Activated naive CD4-positive, alpha-beta T cell treated with anti-CD3 and anti-CD28 coated beads, Interleukin-2, amount 50 U/mL, for 24 hours (primary cell): ENCODE measurements around the gene C1orf21.

Source experiments
- H3K27ac Mint-ChIP-seq: one replicate; pipeline ENCODE4 v1.8.0; 2021; ENCODE audit warnings: mild to moderate bottlenecking, mixed read lengths
- H3K27me3 Mint-ChIP-seq: one replicate; pipeline ENCODE4 v1.8.0; 2021; ENCODE audit warnings: mixed read lengths
- H3K36me3 Mint-ChIP-seq: one replicate; pipeline ENCODE4 v1.8.0; 2021; ENCODE audit warnings: mixed read lengths
- H3K4me1 Mint-ChIP-seq: one replicate; pipeline ENCODE4 v1.8.0; 2021; ENCODE audit warnings: mixed read lengths
- H3K4me3 Mint-ChIP-seq: one replicate; pipeline ENCODE4 v1.8.0; 2021; ENCODE audit warnings: mild to moderate bottlenecking, mixed read lengths
- H3K9me3 Mint-ChIP-seq: one replicate; pipeline ENCODE4 v1.8.0; 2021; ENCODE audit warnings: mixed read lengths

The C1orf21 gene

GRCh38 chr1:184373155-184373554 is 13.7 kb upstream of the C1orf21 start:
- no peak overlapping the region for H3K4me3 Mint-ChIP-seq

DNA sequence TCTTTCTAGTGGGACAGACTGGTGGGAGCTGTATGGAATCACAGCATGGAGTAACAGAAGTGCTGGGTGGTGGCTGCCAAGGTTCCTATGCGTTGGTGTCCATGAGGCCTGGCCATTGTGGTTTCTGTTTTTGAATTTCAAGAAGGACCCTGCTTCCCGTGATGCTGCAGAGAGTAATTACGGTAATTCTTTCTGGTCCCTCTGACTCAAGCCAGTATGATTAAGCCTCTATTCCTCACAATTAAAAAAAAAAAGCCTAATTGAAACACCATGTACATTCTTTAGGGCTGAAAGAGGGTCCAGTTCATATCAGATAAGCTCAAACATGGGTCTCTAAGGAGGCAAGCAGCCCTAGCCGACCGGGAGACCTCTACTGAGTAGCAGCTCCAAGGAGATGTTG is 10.5 kb upstream of the C1orf21 start:
- Mint-ChIP-seq H3K27me3 (peaks cover 12% of the 10 kb centered on the region), H3K36me3 (no peaks in the 10 kb centered on the region), H3K4me1 (no peaks in the 10 kb centered on the region), H3K4me3 (no peak overlapping the region), H3K27ac (no peak overlapping the region), H3K9me3 (no peaks in the 10 kb centered on the region)

More at GRCh38 chr1:184373155-184373554, 13.7 kb upstream of the C1orf21 start:
- Mint-ChIP-seq H3K36me3 (no peaks in the 10 kb centered on the region), H3K27me3 (peaks cover 14% of the 10 kb centered on the region), H3K4me1 (no peaks in the 10 kb centered on the region), H3K27ac (no peak overlapping the region), H3K9me3 (no peaks in the 10 kb centered on the region)

GRCh38 chr1:184379111-184379752 is 7.6 kb upstream of the C1orf21 start:
- Mint-ChIP-seq H3K9me3 (no peaks in the 10 kb centered on the region), H3K27me3 (peaks cover 25% of the 10 kb centered on the region), H3K4me3 (no peak overlapping the region), H3K36me3 (no peaks in the 10 kb centered on the region), H3K4me1 (no peaks in the 10 kb centered on the region), H3K27ac (no peak overlapping the region)

GRCh38 chr1:184380468-184380867 is 6.4 kb upstream of the C1orf21 start:
- Mint-ChIP-seq H3K27me3 (peaks cover 34% of the 10 kb centered on the region), H3K9me3 (no peaks in the 10 kb centered on the region), H3K27ac (no peak overlapping the region), H3K36me3 (no peaks in the 10 kb centered on the region), H3K4me3 (no peak overlapping the region), H3K4me1 (no peaks in the 10 kb centered on the region)

DNA sequence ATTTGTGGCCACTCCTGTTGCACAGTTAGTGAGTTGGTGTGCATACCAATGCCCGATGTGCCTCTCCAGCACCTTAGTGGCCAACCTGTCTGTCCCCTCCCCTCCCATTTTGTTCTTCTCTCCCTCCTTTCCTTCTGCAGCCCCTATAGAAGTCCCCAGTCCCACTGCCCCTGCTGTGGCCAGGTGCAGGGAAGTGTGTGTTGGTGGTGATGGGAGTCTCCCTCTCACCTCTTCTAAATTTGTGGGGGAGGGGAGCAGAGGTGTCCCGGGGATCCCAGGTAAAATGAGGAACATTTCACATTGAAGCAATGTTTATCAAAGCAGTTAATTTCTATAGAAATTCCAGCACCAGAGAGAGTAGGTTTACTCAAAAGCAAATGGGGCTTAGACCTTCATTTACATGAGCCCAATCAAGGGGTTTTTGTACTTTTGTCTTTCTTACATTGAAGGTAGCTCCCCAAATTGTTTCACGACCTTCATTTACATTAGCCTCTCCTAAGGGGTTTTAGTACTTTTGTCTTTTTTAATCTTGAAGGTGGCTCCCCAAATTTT is 3.0 kb upstream of the C1orf21 start:
- Mint-ChIP-seq H3K27me3 (peaks cover 47% of the 10 kb centered on the region), H3K27ac (no peak overlapping the region), H3K9me3 (no peaks in the 10 kb centered on the region), H3K4me1 (peaks cover 16% of the 10 kb centered on the region), H3K4me3 (no peak overlapping the region), H3K36me3 (no peaks in the 10 kb centered on the region)

GRCh38 chr1:184385865-184386311 is 941 bp upstream of the C1orf21 start:
- H3K27me3 Mint-ChIP-seq, result peaks cover 52% of the 10 kb centered on the region
- peak overlapping the region; percentile 77 for H3K4me3 Mint-ChIP-seq
- no peaks in the 10 kb centered on the region for H3K9me3 Mint-ChIP-seq
- peaks cover 16% of the 10 kb centered on the region for H3K4me1 Mint-ChIP-seq
- no peaks in the 10 kb centered on the region for H3K36me3 Mint-ChIP-seq
- no peak overlapping the region for H3K27ac Mint-ChIP-seq

DNA sequence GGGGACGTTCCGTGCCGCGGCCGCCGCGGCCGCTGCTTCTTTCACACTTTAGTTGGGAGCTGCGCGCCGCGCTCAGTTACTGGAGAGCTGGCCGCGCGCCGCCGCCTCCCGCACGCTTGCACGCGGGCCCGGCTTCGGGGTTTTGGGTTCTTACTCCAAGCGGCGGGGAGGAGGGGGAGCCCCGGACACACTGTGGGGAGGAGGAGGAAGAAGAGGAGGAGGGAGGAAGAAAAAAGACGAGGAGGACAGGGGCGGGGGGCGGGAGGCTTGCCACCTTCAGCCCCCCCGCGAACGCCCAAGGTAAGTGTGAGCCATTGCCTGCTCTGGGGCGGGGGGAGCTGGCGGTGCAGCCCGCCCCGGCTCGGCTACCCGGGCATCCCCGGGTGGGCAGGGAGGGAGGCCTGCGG is 243 bp downstream of the C1orf21 start:
- peaks cover 54% of the 10 kb centered on the region for H3K27me3 Mint-ChIP-seq
- no peaks in the 10 kb centered on the region for H3K9me3 Mint-ChIP-seq
- peak overlapping the region; percentile 80 for H3K4me3 Mint-ChIP-seq
- peaks cover 16% of the 10 kb centered on the region for H3K4me1 Mint-ChIP-seq
- no peak overlapping the region for H3K27ac Mint-ChIP-seq
- no peaks in the 10 kb centered on the region for H3K36me3 Mint-ChIP-seq

- H3K9me3 Mint-ChIP-seq, result no peaks in the 10 kb centered on the region
- peak overlapping the region; percentile 83 for H3K4me3 Mint-ChIP-seq
- no peaks in the 10 kb centered on the region for H3K36me3 Mint-ChIP-seq
- peaks cover 16% of the 10 kb centered on the region for H3K4me1 Mint-ChIP-seq
- peaks cover 51% of the 10 kb centered on the region for H3K27me3 Mint-ChIP-seq
- H3K27ac Mint-ChIP-seq, result no peak overlapping the region
These were observed 868 bp downstream of the C1orf21 start for GRCh38 chr1:184387476-184388318.

- peak overlapping the region; percentile 83 for H3K4me3 Mint-ChIP-seq
- peaks cover 16% of the 10 kb centered on the region for H3K4me1 Mint-ChIP-seq
- H3K27ac Mint-ChIP-seq, result peak overlapping the region; percentile 30
- H3K27me3 Mint-ChIP-seq, result peaks cover 52% of the 10 kb centered on the region
- no peaks in the 10 kb centered on the region for H3K9me3 Mint-ChIP-seq
- H3K36me3 Mint-ChIP-seq, result no peaks in the 10 kb centered on the region
These were observed 1.6 kb downstream of the C1orf21 start for GRCh38 chr1:184388319-184388889.

DNA sequence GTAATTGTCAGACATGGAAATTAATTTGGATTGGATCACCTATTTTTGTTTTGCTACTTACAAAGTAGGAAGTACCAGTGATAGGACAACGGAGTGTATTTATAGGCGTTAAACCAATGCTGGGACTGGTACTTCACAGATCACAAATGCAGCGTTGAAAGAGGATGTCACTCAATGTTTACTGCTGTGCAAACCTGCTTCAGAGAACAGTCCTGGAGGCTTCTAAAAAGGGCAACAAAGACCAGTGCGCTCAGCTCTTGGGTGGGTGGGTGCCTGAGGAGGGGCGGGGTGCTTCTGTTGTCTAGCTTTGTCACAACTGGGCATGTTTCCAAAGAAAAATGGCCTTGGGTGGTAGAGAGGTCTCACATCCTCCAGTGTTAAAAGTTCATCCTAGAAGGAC is 2.1 kb downstream of the C1orf21 start:
- Mint-ChIP-seq H3K4me1 (peaks cover 16% of the 10 kb centered on the region), H3K4me3 (peak overlapping the region; percentile 83)

DNA sequence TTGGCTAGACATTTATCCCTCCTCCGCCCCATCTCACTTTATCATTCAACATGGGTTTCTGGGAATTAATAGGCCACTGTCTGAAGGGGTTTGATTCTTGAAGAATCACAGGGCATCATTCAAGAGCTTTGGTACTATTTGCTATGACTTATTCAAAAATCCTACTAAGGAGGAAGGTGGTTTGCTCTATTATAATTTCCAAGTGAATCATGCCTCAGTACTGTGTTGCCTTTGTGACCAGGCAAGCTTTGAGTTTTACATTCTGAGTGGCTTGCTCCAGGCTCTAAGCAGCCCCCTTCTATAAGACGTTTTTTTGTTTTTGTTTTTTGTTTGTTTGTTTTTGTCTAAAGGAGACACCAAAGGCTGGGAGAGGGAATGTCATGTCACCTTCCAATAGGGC is 2.6 kb downstream of the C1orf21 start:
- Mint-ChIP-seq H3K27me3 (peaks cover 48% of the 10 kb centered on the region), H3K36me3 (no peaks in the 10 kb centered on the region), H3K9me3 (no peaks in the 10 kb centered on the region), H3K4me1 (peaks cover 16% of the 10 kb centered on the region), H3K27ac (no peak overlapping the region), H3K4me3 (no peak overlapping the region)

More for the DNA sequence above, 2.1 kb downstream of the C1orf21 start:
- no peaks in the 10 kb centered on the region for H3K36me3 Mint-ChIP-seq
- H3K9me3 Mint-ChIP-seq, result no peaks in the 10 kb centered on the region
- H3K27me3 Mint-ChIP-seq, result peaks cover 50% of the 10 kb centered on the region
- H3K27ac Mint-ChIP-seq, result peak overlapping the region; percentile 30

DNA sequence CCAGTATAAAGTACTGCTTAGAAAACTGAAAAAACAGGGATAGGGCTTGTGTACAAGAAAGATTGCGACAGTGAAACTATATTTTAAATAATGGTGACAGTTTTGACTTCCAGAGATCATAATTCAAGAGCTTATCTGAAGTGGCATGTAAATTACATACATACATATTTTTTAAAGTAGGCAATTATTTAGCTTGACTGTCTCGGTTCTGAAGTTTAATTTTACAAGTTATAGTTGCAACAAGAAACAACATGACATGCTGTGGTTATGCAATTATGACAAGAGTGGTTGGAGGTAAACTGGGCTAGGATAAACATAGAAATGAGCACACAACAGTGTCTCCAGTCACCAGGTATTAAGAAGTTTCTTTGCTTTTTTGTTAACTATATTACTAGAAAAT is 4.1 kb downstream of the C1orf21 start:
- H3K4me1 Mint-ChIP-seq, result peaks cover 14% of the 10 kb centered on the region
- H3K27ac Mint-ChIP-seq, result no peak overlapping the region
- no peak overlapping the region for H3K4me3 Mint-ChIP-seq
- H3K36me3 Mint-ChIP-seq, result no peaks in the 10 kb centered on the region
- H3K27me3 Mint-ChIP-seq, result peaks cover 37% of the 10 kb centered on the region
- H3K9me3 Mint-ChIP-seq, result no peaks in the 10 kb centered on the region

DNA sequence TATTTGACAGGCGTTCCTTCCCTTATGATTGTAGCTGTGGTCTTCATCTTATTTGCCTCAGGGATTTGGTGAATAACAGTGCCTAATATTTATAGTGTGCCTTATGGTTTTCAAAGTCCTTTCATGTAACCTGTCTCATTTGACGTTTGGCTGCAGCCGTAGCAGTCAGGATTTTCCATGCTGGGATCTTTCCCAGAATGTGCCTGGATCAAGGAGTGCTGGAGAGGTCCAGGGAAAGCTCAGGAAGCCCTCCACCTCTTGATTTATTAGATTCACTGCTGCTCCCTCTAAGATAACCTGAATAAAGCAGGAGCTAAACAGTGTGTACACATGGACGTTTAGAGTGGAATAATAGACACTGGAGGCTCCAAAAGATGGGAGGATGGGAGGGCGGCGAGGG is 5.2 kb downstream of the C1orf21 start:
- H3K4me1 Mint-ChIP-seq, result peaks cover 12% of the 10 kb centered on the region
- H3K36me3 Mint-ChIP-seq, result no peaks in the 10 kb centered on the region
- H3K9me3 Mint-ChIP-seq, result no peaks in the 10 kb centered on the region
- H3K27me3 Mint-ChIP-seq, result peaks cover 36% of the 10 kb centered on the region
- H3K27ac Mint-ChIP-seq, result no peak overlapping the region
- H3K4me3 Mint-ChIP-seq, result no peak overlapping the region

DNA sequence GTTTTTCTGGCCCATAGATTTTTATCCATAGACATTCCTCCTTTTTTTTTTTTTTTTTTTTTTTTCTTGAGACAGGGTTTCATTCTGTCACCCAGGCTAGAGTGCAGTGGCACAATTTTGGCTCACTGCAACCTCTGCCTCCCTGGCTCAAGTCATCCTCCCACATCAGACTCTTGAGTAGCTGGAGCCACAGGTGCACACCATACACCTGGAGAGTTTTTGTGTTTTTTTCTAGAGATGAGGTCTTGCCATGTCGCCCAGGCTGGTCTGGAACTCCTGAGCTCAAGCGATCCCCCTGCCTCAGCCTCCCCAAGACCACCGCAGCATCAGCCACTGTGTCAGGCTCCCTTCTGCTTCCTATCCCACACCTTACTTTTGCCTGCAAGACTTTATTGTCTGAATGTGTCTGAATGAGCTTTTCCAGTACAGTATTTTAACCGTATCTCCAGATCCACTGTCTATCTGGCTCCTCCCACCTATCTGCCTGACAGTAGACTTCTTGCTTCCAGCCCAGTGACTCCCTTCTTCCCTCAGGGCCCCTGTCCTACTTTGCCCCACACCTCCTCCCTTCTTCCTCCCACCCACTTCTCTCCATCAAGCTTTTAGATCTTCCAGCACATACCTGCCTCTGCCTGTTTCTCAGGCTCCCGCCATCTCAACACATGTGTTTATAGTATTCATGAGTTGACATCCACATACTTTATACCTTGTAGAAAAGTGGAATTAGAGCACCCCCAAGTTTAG is 6.1 kb downstream of the C1orf21 start:
- H3K4me1 Mint-ChIP-seq, result peaks cover 7% of the 10 kb centered on the region
- no peaks in the 10 kb centered on the region for H3K9me3 Mint-ChIP-seq

DNA sequence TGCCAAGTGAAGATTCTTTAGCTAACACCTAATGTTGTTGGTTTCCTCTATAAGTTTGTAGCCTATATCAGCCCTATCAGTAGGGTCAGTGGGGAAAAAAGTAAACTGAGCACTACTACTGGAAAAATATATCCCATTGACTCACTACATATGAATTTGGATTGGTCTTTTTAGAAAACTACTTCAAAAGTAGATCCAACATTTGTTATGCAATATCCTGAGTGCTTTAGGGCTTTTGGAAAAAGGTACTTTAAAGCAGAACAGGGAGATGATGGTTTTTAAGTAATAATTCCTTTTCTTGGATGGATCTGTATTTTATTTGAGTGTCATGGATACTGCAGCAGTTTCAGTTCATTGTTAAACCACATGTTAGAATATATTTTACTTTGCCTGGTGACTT is 7.1 kb downstream of the C1orf21 start:
- Mint-ChIP-seq H3K4me3 (no peak overlapping the region), H3K36me3 (no peaks in the 10 kb centered on the region), H3K4me1 (no peaks in the 10 kb centered on the region), H3K9me3 (no peaks in the 10 kb centered on the region), H3K27ac (no peak overlapping the region), H3K27me3 (peaks cover 22% of the 10 kb centered on the region)

More for the DNA sequence above, 6.1 kb downstream of the C1orf21 start:
- no peak overlapping the region for H3K4me3 Mint-ChIP-seq
- H3K27me3 Mint-ChIP-seq, result peaks cover 32% of the 10 kb centered on the region
- no peak overlapping the region for H3K27ac Mint-ChIP-seq
- no peaks in the 10 kb centered on the region for H3K36me3 Mint-ChIP-seq
